Measurements from ENCODE around the gene MYMK.

MYMK gene

GRCh38 chr9:133505186-133505830, 19.5 kb downstream of the MYMK start:
- DNase-seq (no peak), ATAC-seq (no peak)

GRCh38 chr9:133502112-133502511, 22.6 kb downstream of the MYMK start:
- ATAC-seq (no peak), DNase-seq (no peak)

GRCh38 chr9:133499892-133500270, 24.9 kb downstream of the MYMK start:
- no peak for ATAC-seq
- no peak for DNase-seq

GRCh38 chr9:133499132-133499891, 25.4 kb downstream of the MYMK start:
- no peak for DNase-seq
- ATAC-seq, result no peak

GRCh38 chr9:133496861-133497842, 27.6 kb downstream of the MYMK start:
- DNase-seq, result no peak
- no peak for ATAC-seq

- ATAC-seq, result no peak
Measured at GRCh38 chr9:133495327-133496293, 29.1 kb downstream of the MYMK start.

GRCh38 chr9:133494636-133495326, 30.0 kb downstream of the MYMK start:
- DNase-seq (no peak), ATAC-seq (no peak)

More at GRCh38 chr9:133495327-133496293, 29.1 kb downstream of the MYMK start:
- no peak for DNase-seq

GRCh38 chr9:133493845-133494540, 30.8 kb downstream of the MYMK start:
- ATAC-seq (no peak), DNase-seq (no peak)

GRCh38 chr9:133493428-133493827, 31.3 kb downstream of the MYMK start:
- no peak for DNase-seq
- ATAC-seq, result no peak

GRCh38 chr9:133492061-133493021, 32.4 kb downstream of the MYMK start:
- DNase-seq, result no peak
- ATAC-seq, result no peak

- no peak for DNase-seq
- no peak for ATAC-seq
Measured at GRCh38 chr9:133491656-133491925, 33.2 kb downstream of the MYMK start.

- DNase-seq, result no peak
- ATAC-seq, result no peak
Measured at GRCh38 chr9:133490865-133491655, 33.7 kb downstream of the MYMK start.

- DNase-seq (no peak), ATAC-seq (no peak)
Measured at GRCh38 chr9:133490201-133490681, 34.5 kb downstream of the MYMK start.

- no peak for DNase-seq
Measured at GRCh38 chr9:133489253-133490190, 35.2 kb downstream of the MYMK start.

GRCh38 chr9:133488686-133489252, 36.0 kb downstream of the MYMK start:
- ATAC-seq (no peak), DNase-seq (no peak)

More at GRCh38 chr9:133489253-133490190, 35.2 kb downstream of the MYMK start:
- ATAC-seq, result no peak

GRCh38 chr9:133487331-133487725, 37.4 kb downstream of the MYMK start:
- DNase-seq (no peak), ATAC-seq (no peak)
